K562 (cell line): ENCODE data around the gene CLEC18B. TPM values are rescaled to one million over a fixed set of nuclear protein-coding genes. Genes with fewer than 3 reads are reported as not detected.
"Not testable (repeated sequence)": the region's sequence is repeated elsewhere in the genome, so short reads cannot be mapped to it uniquely, and the experiment has no call there.

ENCODE experiments used
- ATAC-seq: fragments of 200-7000 bp; cut with Tn5 transposase; 3 replicates; pipeline ENCODE4 v1.9.1; 2020; ENCODE audit warnings: moderate library complexity
- BruUV-seq: library from RNA; stranded (reverse); fragments of 400-500 nt; replicated peaks from 2 replicates; lab custom pipeline; 2021; lab: Mats Ljungman, UMichigan
- CTCF ChIA-PET: fragments of 300-600 bp; formaldehyde crosslinking; extraction: SDS; loops from one replicate; lab custom pipeline; 2021; ENCODE audit warnings: low intra/inter-chr PET ratio; lab: Yijun Ruan, JAX
- POLR2A ChIA-PET: fragments of 300-600, 350-650 bp; sonication (Branson Sonifier 250); formaldehyde crosslinking; extraction: SDS; loops from one replicate; lab custom pipeline; 2021; ENCODE audit warnings: antibody characterized with exemption, inconsistent platforms; lab: Yijun Ruan, JAX
- DNase-seq, 4 experiments: peaks; one replicate each; pipeline versions ENCODE4 v3.0.0 to v3.0.0-alpha.2; 2011 to 2018; ENCODE audit warnings: low spot score in 3 of 4, mixed read lengths in 3 of 4; ENCODE audit errors: extremely low read depth in 1 of 4
- FAIRE-seq: peaks from 2 replicates; lab custom pipeline; 2011; peaks lifted over from hg19 to GRCh38; lab: Jason Lieb, UNC
- H2AFZ ChIP-seq: 2 replicates; pipeline ENCODE4 v1.6.0; 2011; ENCODE audit warnings: low read depth, low read length, control low read depth, inconsistent platforms
- H3K27ac ChIP-seq: fragments of 200-600 bp; 3 replicates; pipeline ENCODE4 v1.8.0; 2011; ENCODE audit warnings: low read depth, mild to moderate bottlenecking, control low read depth, inconsistent platforms, low read length, moderate library complexity, mixed read lengths; ENCODE audit errors: extremely low read depth
- H3K27me3 ChIP-seq, 2 experiments: fragments of 300-600 bp in 1 of 2; 2 replicates in 1 of 2; 3 replicates in 1 of 2; pipeline versions ENCODE4 v1.6.0 to v1.8.0; 2011; ENCODE audit warnings: inconsistent platforms in 2 of 2, low read length in 2 of 2, mild to moderate bottlenecking in 1 of 2, mixed read lengths in 1 of 2, moderate library complexity in 1 of 2; ENCODE audit not compliant: control insufficient read depth in 2 of 2, insufficient read depth in 2 of 2
- H3K36me3 ChIP-seq: fragments of 300-600 bp; 3 replicates; pipeline ENCODE4 v1.8.0; 2011; ENCODE audit warnings: mild to moderate bottlenecking, low read length, inconsistent platforms; ENCODE audit not compliant: control insufficient read depth, insufficient read depth
- H3K4me1 ChIP-seq, 2 experiments: fragments of 200-600 bp in 1 of 2; replicated peaks in 1 of 2; 2 replicates in 1 of 2; 3 replicates in 1 of 2; pipeline versions ENCODE4 v1.5.1 to v1.8.0; 2011; ENCODE audit warnings: inconsistent platforms in 2 of 2, low read length in 2 of 2, mild to moderate bottlenecking in 1 of 2, mixed read lengths in 1 of 2, moderate library complexity in 1 of 2; ENCODE audit not compliant: control insufficient read depth in 2 of 2, insufficient read depth in 2 of 2
- H3K4me2 ChIP-seq: 2 replicates; pipeline ENCODE4 v1.6.1; 2011; ENCODE audit warnings: low read length, control low read depth, inconsistent platforms, mixed read lengths; ENCODE audit not compliant: insufficient read depth
- H3K4me3 ChIP-seq: fragments of 200-600 bp; sonication (generic), shearing (Covaris generic); 2 replicates; pipeline ENCODE4 v1.5.1; 2016; ENCODE audit warnings: control low read depth, inconsistent platforms
- H3K79me2 ChIP-seq: fragments of 200-600 bp; 3 replicates; pipeline ENCODE4 v1.8.0; 2011; ENCODE audit warnings: low read length, inconsistent platforms; ENCODE audit not compliant: control insufficient read depth, insufficient read depth
- H3K9ac ChIP-seq, 2 experiments: 2 replicates each; pipeline versions ENCODE4 v1.6.0 to v1.6.1; 2011; ENCODE audit warnings: low read depth in 2 of 2, low read length in 2 of 2, control low read depth in 1 of 2, inconsistent platforms in 1 of 2, mild to moderate bottlenecking in 1 of 2, mixed read lengths in 1 of 2; ENCODE audit not compliant: insufficient read depth in 1 of 2
- H3K9me1 ChIP-seq: one replicate; pipeline ENCODE4 v1.6.0; 2011; ENCODE audit warnings: inconsistent platforms, mild to moderate bottlenecking, low read length, moderate library complexity; ENCODE audit not compliant: control insufficient read depth, insufficient read depth
- H3K9me3 ChIP-seq: replicated peaks from 2 replicates; pipeline ENCODE4 v1.5.1; 2011; ENCODE audit warnings: low read depth, low read length, inconsistent platforms; ENCODE audit not compliant: control insufficient read depth, insufficient read depth
- H4K20me1 ChIP-seq: replicated peaks from 2 replicates; pipeline ENCODE4 v1.6.1; 2011; ENCODE audit warnings: low read length, inconsistent platforms, mixed read lengths; ENCODE audit not compliant: control insufficient read depth, insufficient read depth
- FIP1L1 ChIP-seq: fragments of 200-400 bp; formaldehyde crosslinking; IDR thresholded peaks from 2 replicates; pipeline ENCODE4 v1.6.1; 2018; ENCODE audit warnings: mild to moderate bottlenecking, low read depth, low read length; ENCODE audit not compliant: poor library complexity, severe bottlenecking
- MBD1 ChIP-seq: fragments of 250-450 bp; sonication (Bioruptor Pico); IDR thresholded peaks from 2 replicates; pipeline ENCODE4 v1.8.0; 2022; ENCODE audit warnings: inconsistent platforms
- whole genome bisulfite sequencing: fragments of 100-300 bp; shearing (Covaris generic); methylation state at CpG from one replicate; pipeline ENCODE4 v1.1.6; 2016; ENCODE audit warnings: low coverage, mixed read lengths; ENCODE audit not compliant: insufficient coverage; ENCODE audit errors: missing lambda C conversion rate; 5-methylcytosine and 5-hydroxymethylcytosine counted together
- in situ Hi-C: fragments of 300-500 bp; cut with MboI; formaldehyde crosslinking; loops from 4 replicates; pipeline ENCODE4 v1.15.0; 2018; ENCODE audit warnings: inconsistent platforms, mixed read lengths
- intact Hi-C: fragments of 100-400 bp; cut with micrococcal nuclease; formaldehyde crosslinking; loops from 2 replicates; pipeline ENCODE4 v1.14.2; 2022
- polyA plus RNA-seq, 8 experiments: library from polyadenylated mRNA; depleted of rRNA in 4 of 8; stranded (reverse) in 5 of 8; unstranded in 3 of 8; fragments of >200 nt; fragmentation: Nextera tagmentation in 2 of 8; fragmentation: Illumina TruSeq in 1 of 8; extraction: Ambion mirVana in 2 of 8; extraction: Trizol in 1 of 8; gene quantifications; 2 replicates each; pipeline versions ENCODE4 v1.2.1 to v1.2.3, GENCODE V29; 2011 to 2014; ENCODE audit warnings: inconsistent platforms in 1 of 8, missing spikeins in 1 of 8
- total RNA-seq, 7 experiments: library from RNA; depleted of rRNA in 6 of 7; stranded (reverse); fragments of >200 nt in 6 of 7; fragmentation: Illumina TruSeq in 2 of 7; extraction: Trizol in 2 of 7; gene quantifications; 2 replicates each; pipeline versions ENCODE4 v1.2.1 to v1.2.3, GENCODE V29; 2011 to 2021; ENCODE audit warnings: low replicate concordance in 1 of 7

The CLEC18B gene
- total and polyA plus RNA-seq, 9 of the 15 experiments (the other 6 are each of a cell fraction or from before 2014, with no cell fraction given) = 0.23 to 7.6 (median 3.5) TPM

GRCh38 chr16:74372369-74372768, 48.9 kb downstream of the CLEC18B start:
- Histone ChIP-seq H3K9me3 (no peaks in the 10 kb centered on the region), H3K4me1 (peaks cover 0 to 4% of the 10 kb centered on the region in 2 experiments; a peak in 2 of 5 replicates), H2AFZ (no peak overlapping the region), H4K20me1 (peaks cover 4% of the 10 kb centered on the region; the same call in 1 of the 2 replicates), H3K36me3 (no peaks in the 10 kb centered on the region), H3K9ac (no peak overlapping the region), H3K27ac (no peak overlapping the region), H3K4me3 (no peak overlapping the region), H3K27me3 (peaks cover 9 to 17% of the 10 kb centered on the region in 2 experiments; a peak in 4 of 5 replicates), H3K4me2 (no peak overlapping the region), H3K9me1 (no peaks in the 10 kb centered on the region), H3K79me2 (peaks cover 6% of the 10 kb centered on the region)
- FAIRE-seq = no peak
- peak in 2 of 4 experiments; percentile 5 to 11 for DNase-seq
- CTCF ChIA-PET = no interaction called here
- POLR2A ChIA-PET = interaction anchor here (1.8 kb wide), 1 partner anchor 75 kb away, joined by 5 read pairs; no protein-coding TSS in a partner anchor
- in situ Hi-C loops = no loop called here
- no peak for ATAC-seq
- WGBS = 10% methylated on average over 5 of the region's 5 CpGs
- no peak for TF ChIP-seq FIP1L1
- no peak for TF ChIP-seq MBD1
- TF ChIP-seq, all 486 proteins: peak for 0
- BruUV-seq = no TSS peak
- intact Hi-C loops = no loop called here

GRCh38 chr16:74370338-74371135, 50.7 kb downstream of the CLEC18B start:
- H3K4me2 ChIP-seq, H3K9me3 ChIP-seq, in situ Hi-C loops, intact Hi-C loops, FAIRE-seq, POLR2A ChIA-PET, CTCF ChIA-PET, H3K9ac ChIP-seq, DNase-seq, H3K27ac ChIP-seq, H3K9me1 ChIP-seq, H3K4me3 ChIP-seq, H3K36me3 ChIP-seq, ATAC-seq, H4K20me1 ChIP-seq, H3K4me1 ChIP-seq, BruUV-seq: not testable (repeated sequence)
- H3K79me2 ChIP-seq = peaks cover 17% of the 10 kb centered on the region
- peaks cover 9 to 17% of the 10 kb centered on the region in 2 experiments; a peak in 4 of 5 replicates for H3K27me3 ChIP-seq
- 55% methylated on average over 20 of the region's 20 CpGs for WGBS
- peak overlapping the region; percentile 50; the same call in 1 of the 2 replicates for H2AFZ ChIP-seq
